HCT116 (cell line): Measurements from ENCODE around the gene FAR1. TPM values are rescaled to one million over a fixed set of nuclear protein-coding genes. Genes with fewer than 3 reads are reported as not detected.

ENCODE experiments used
- ATAC-seq: fragments of 200-7000 bp; cut with Tn5 transposase; 2 replicates; pipeline ENCODE4 v1.9.1; 2020; ENCODE audit warnings: mild to moderate bottlenecking, moderate library complexity
- BruUV-seq: library from RNA; stranded (reverse); fragments of 400-500 nt; replicated peaks from 2 replicates; lab custom pipeline; 2021; lab: Mats Ljungman, UMichigan
- CTCF ChIA-PET: fragments of 300-600 bp; sonication (Branson Sonifier 250); formaldehyde crosslinking; loops from one replicate; lab custom pipeline; 2021; ENCODE audit warnings: antibody characterized with exemption; lab: Charles Lee
- POLR2A ChIA-PET: fragments of 300-600, 350-600 bp; sonication (Branson Sonifier 250); formaldehyde crosslinking; loops from one replicate; lab custom pipeline; 2021; ENCODE audit warnings: antibody characterized with exemption; lab: Charles Lee
- RAD21 ChIA-PET, 2 experiments: fragments of 300-600 bp; sonication (Branson Sonifier 250); formaldehyde crosslinking; loops; one replicate each; lab custom pipeline; 2023; ENCODE audit warnings: low total read pairs in 2 of 2; ENCODE audit not compliant: uncharacterized antibody in 2 of 2, unreplicated experiment in 2 of 2, low non-redundant PET in 1 of 2; lab: Charles Lee
- DNase-seq: peaks from one replicate; pipeline ENCODE4 v3.0.0-alpha.2; 2010; ENCODE audit warnings: low read depth, low spot score
- H2AFZ ChIP-seq: fragments of 200-600 bp; shearing (Covaris generic), sonication (generic); 2 replicates; pipeline ENCODE4 v1.6.1; 2017; ENCODE audit warnings: low read depth, mixed run types, mixed read lengths, antibody characterized with exemption, low read length; ENCODE audit not compliant: poor library complexity, severe bottlenecking
- H3K27ac ChIP-seq: 2 replicates; pipeline ENCODE4 v1.5.1; 2012; ENCODE audit warnings: low read depth, low read length
- H3K27me3 ChIP-seq: fragments of 200-600 bp; sonication (generic); 2 replicates; pipeline ENCODE4 v1.6.1; 2016; ENCODE audit warnings: mixed run types, low read length, mixed read lengths; ENCODE audit not compliant: insufficient read depth
- H3K36me3 ChIP-seq, 2 experiments: fragments of 200-500 bp in 1 of 2; fragments of 200-600 bp in 1 of 2; sonication (Bioruptor generic) in 1 of 2; sonication (generic) in 1 of 2; 2 replicates each; pipeline versions ENCODE4 v1.5.1 to v1.6.1; 2014 to 2016; ENCODE audit warnings: low read length in 2 of 2, inconsistent platforms in 1 of 2, mixed read lengths in 1 of 2, mixed run types in 1 of 2; ENCODE audit not compliant: insufficient read depth in 2 of 2, control insufficient read depth in 1 of 2
- H3K4me1 ChIP-seq, 2 experiments: fragments of 200-600 bp in 1 of 2; sonication (generic) in 1 of 2; 2 replicates each; pipeline versions ENCODE4 v1.5.1 to v1.6.1; 2012 to 2017; ENCODE audit warnings: low read length in 2 of 2, inconsistent platforms in 1 of 2, mild to moderate bottlenecking in 1 of 2, mixed read lengths in 1 of 2, mixed run types in 1 of 2, moderate library complexity in 1 of 2; ENCODE audit not compliant: insufficient read depth in 2 of 2, control insufficient read depth in 1 of 2
- H3K4me2 ChIP-seq: fragments of 200-600 bp; sonication (generic); 2 replicates; pipeline ENCODE4 v1.6.1; 2017; ENCODE audit warnings: mixed run types, low read length, mixed read lengths
- H3K4me3 ChIP-seq, 2 experiments: fragments of 200-600 bp in 1 of 2; sonication (generic) in 1 of 2; replicated peaks in 1 of 2; 2 replicates each; pipeline ENCODE4 v1.5.1; 2011 to 2016; ENCODE audit warnings: low read length in 2 of 2, control low read depth in 1 of 2, low read depth in 1 of 2, mild to moderate bottlenecking in 1 of 2, mixed read lengths in 1 of 2, mixed run types in 1 of 2
- H3K79me2 ChIP-seq: fragments of 200-600 bp; sonication (generic); 2 replicates; pipeline ENCODE4 v1.6.1; 2017; ENCODE audit warnings: mild to moderate bottlenecking, mixed run types, low read length, moderate library complexity, mixed read lengths; ENCODE audit not compliant: insufficient read depth
- H3K9ac ChIP-seq: fragments of 200-600 bp; sonication (generic); 2 replicates; pipeline ENCODE4 v1.6.1; 2016; ENCODE audit warnings: low read length, mixed read lengths
- H3K9me2 ChIP-seq: fragments of 200-600 bp; sonication (generic), shearing (Covaris generic); 2 replicates; pipeline ENCODE4 v1.6.1; 2017; ENCODE audit warnings: mixed run types, mild to moderate bottlenecking, moderate library complexity; ENCODE audit not compliant: insufficient read depth
- H3K9me3 ChIP-seq, 2 experiments: fragments of 200-500 bp in 1 of 2; fragments of 200-600 bp in 1 of 2; sonication (Bioruptor generic) in 1 of 2; sonication (generic) in 1 of 2; 2 replicates each; pipeline ENCODE4 v1.6.1; 2014 to 2017; ENCODE audit warnings: low read length in 2 of 2, mixed read lengths in 2 of 2, inconsistent platforms in 1 of 2, low read depth in 1 of 2, mild to moderate bottlenecking in 1 of 2, mixed run types in 1 of 2, moderate library complexity in 1 of 2; ENCODE audit not compliant: control insufficient read depth in 1 of 2, insufficient read depth in 1 of 2
- H4K20me1 ChIP-seq: fragments of 200-600 bp; sonication (generic), shearing (Covaris generic); 2 replicates; pipeline ENCODE4 v1.6.1; 2017; ENCODE audit warnings: mixed run types, mild to moderate bottlenecking, moderate library complexity; ENCODE audit not compliant: insufficient read depth
- CBX3 ChIP-seq: IDR thresholded peaks from 2 replicates; pipeline ENCODE4 v1.6.1; 2012; ENCODE audit warnings: low read depth
- CEBPB ChIP-seq: IDR thresholded peaks from 2 replicates; pipeline ENCODE4 v1.6.1; 2012; ENCODE audit warnings: low read depth
- EGR1 ChIP-seq: IDR thresholded peaks from 2 replicates; pipeline ENCODE4 v1.6.1; 2012; ENCODE audit warnings: low read depth
- EZH2phosphoT487 ChIP-seq: fragments of 200-600 bp; IDR thresholded peaks from 2 replicates; pipeline ENCODE4 v1.6.1; 2018; ENCODE audit warnings: antibody characterized with exemption, borderline replicate concordance
- FOSL1 ChIP-seq: IDR thresholded peaks from 2 replicates; pipeline ENCODE4 v1.6.1; 2012; ENCODE audit warnings: low read depth
- JUND ChIP-seq: IDR thresholded peaks from 2 replicates; pipeline ENCODE4 v1.6.1; 2012
- POLR2A ChIP-seq: IDR thresholded peaks from 2 replicates; pipeline ENCODE4 v1.7.0; 2011; ENCODE audit warnings: borderline replicate concordance; ENCODE audit not compliant: insufficient read depth, insufficient read length; ENCODE audit errors: extremely low read depth
- SRF ChIP-seq: IDR thresholded peaks from 2 replicates; pipeline ENCODE4 v1.6.1; 2012; ENCODE audit warnings: low read depth
- TCF7L2 ChIP-seq: IDR thresholded peaks from 2 replicates; pipeline ENCODE4 v1.7.0; 2011; ENCODE audit warnings: borderline replicate concordance, inconsistent platforms; ENCODE audit not compliant: insufficient read depth, insufficient read length; ENCODE audit errors: extremely low read depth
- YY1 ChIP-seq: IDR thresholded peaks from 2 replicates; pipeline ENCODE4 v1.6.1; 2011; ENCODE audit warnings: low read length, low read depth, moderate library complexity, mild to moderate bottlenecking; ENCODE audit not compliant: insufficient replicate concordance; ENCODE audit errors: extremely low read depth
- ZFX ChIP-seq: fragments of 450-650 bp; IDR thresholded peaks from 2 replicates; pipeline ENCODE4 v1.6.1; 2017
- intact Hi-C: fragments of 100-400 bp; cut with micrococcal nuclease; formaldehyde crosslinking; loops from 2 replicates; pipeline ENCODE4 v1.10.0; 2022
- total RNA-seq: library from RNA; stranded (reverse); gene quantifications from one replicate; pipeline ENCODE4 v1.2.1, GENCODE V29; 2021; ENCODE audit not compliant: unreplicated experiment
- TF ChIP-seq, protein P1 (sequence below): IDR thresholded peaks from 2 replicates; pipeline ENCODE4 v1.6.1; 2012
- TF ChIP-seq, protein P2 (sequence below): IDR thresholded peaks from 2 replicates; pipeline ENCODE4 v1.6.1; 2011; ENCODE audit warnings: mild to moderate bottlenecking, low read length, moderate library complexity; ENCODE audit not compliant: insufficient replicate concordance; ENCODE audit errors: extremely low read depth
- TF ChIP-seq, protein P3 (sequence below), 3 experiments: fragments of 200-600 bp in 1 of 3; sonication (generic) in 1 of 3; IDR thresholded peaks in 2 of 3; conservative IDR thresholded peaks in 1 of 3; 2 replicates each; pipeline ENCODE4 v1.5.1; 2012 to 2017; ENCODE audit warnings: low read depth in 2 of 3, low read length in 2 of 3, antibody characterized with exemption in 1 of 3, borderline replicate concordance in 1 of 3, control low read depth in 1 of 3, mild to moderate bottlenecking in 1 of 3, mixed read lengths in 1 of 3, mixed run types in 1 of 3, moderate library complexity in 1 of 3; ENCODE audit not compliant: insufficient read depth in 1 of 3

FAR1 gene
- total RNA-seq, 1 experiment from 2014 or later: 74.3 TPM

DNA sequence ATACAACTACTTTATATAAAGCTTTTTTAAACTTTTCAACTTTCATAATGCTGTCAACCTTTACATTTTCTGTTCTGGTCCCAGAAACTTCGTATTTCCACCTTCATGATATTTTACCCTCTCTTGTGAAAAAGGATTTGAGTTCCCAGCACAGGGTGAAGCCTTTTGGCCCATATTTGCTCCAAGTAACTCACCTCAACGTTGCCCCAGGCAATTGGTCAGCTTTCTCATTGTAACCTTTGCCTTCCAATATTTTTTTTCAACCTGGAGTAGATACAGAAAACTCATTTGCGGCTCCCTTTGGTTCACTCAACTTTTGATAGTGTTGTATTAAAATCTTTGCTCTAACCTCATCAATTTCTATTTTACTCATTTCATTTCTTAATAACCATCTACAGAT is 21.1 kb upstream of the FAR1 start:
- no peak for TF ChIP-seq JUND
- no peak for TF ChIP-seq SRF
- TF ChIP-seq POLR2A: no peak
- no peak for TF ChIP-seq CBX3
- TF ChIP-seq, protein P1, sequence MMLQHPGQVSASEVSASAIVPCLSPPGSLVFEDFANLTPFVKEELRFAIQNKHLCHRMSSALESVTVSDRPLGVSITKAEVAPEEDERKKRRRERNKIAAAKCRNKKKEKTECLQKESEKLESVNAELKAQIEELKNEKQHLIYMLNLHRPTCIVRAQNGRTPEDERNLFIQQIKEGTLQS: no peak
- TF ChIP-seq, protein P2, sequence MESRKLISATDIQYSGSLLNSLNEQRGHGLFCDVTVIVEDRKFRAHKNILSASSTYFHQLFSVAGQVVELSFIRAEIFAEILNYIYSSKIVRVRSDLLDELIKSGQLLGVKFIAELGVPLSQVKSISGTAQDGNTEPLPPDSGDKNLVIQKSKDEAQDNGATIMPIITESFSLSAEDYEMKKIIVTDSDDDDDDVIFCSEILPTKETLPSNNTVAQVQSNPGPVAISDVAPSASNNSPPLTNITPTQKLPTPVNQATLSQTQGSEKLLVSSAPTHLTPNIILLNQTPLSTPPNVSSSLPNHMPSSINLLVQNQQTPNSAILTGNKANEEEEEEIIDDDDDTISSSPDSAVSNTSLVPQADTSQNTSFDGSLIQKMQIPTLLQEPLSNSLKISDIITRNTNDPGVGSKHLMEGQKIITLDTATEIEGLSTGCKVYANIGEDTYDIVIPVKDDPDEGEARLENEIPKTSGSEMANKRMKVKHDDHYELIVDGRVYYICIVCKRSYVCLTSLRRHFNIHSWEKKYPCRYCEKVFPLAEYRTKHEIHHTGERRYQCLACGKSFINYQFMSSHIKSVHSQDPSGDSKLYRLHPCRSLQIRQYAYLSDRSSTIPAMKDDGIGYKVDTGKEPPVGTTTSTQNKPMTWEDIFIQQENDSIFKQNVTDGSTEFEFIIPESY: no peak
- TF ChIP-seq ZFX: no peak
- no peak for TF ChIP-seq EGR1
- TF ChIP-seq, all 23 proteins: peak for 0
- intact Hi-C loops: no loop called here
- ChIA-PET CTCF (no interaction called here), RAD21 (no interaction called here), POLR2A (no interaction called here)
- no peak overlapping the region for H3K27ac ChIP-seq
- H3K79me2 ChIP-seq: no peaks in the 10 kb centered on the region
- H3K36me3 ChIP-seq: no peaks in the 10 kb centered on the region
- no peaks in the 10 kb centered on the region for H3K9me3 ChIP-seq
- ATAC-seq (no peak), DNase-seq (no peak)
- no peaks in the 10 kb centered on the region for H3K9me2 ChIP-seq
- H3K9ac ChIP-seq: no peak overlapping the region
- no peak overlapping the region for H3K4me3 ChIP-seq
- no peaks in the 10 kb centered on the region for H3K4me1 ChIP-seq
- H3K27me3 ChIP-seq: no peaks in the 10 kb centered on the region
- no peaks in the 10 kb centered on the region for H4K20me1 ChIP-seq
- BruUV-seq: no TSS peak
- no peak overlapping the region for H2AFZ ChIP-seq
- no peak overlapping the region for H3K4me2 ChIP-seq

DNA sequence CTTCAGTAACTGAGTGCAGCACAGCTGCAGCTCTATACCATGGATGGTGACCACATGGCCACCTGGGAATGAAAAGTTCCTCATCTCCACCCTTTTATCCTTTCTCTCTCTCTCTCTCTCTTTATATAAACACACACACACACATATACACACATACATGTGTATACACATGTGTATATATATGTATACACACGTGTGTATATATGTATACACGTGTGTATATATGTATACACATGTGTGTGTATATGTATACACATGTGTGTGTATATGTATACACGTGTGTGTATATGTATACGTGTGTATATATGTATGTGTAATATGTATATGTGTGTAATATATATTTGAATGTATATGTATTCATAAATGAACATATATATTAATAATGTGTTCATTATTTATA is 18.8 kb upstream of the FAR1 start:
- Histone ChIP-seq H3K4me2 (no peak overlapping the region), H3K27me3 (no peaks in the 10 kb centered on the region), H2AFZ (no peak overlapping the region), H3K9me2 (no peaks in the 10 kb centered on the region), H4K20me1 (no peaks in the 10 kb centered on the region), H3K27ac (no peak overlapping the region), H3K9me3 (no peaks in the 10 kb centered on the region), H3K9ac (no peak overlapping the region), H3K4me3 (no peak overlapping the region), H3K36me3 (no peaks in the 10 kb centered on the region), H3K79me2 (no peaks in the 10 kb centered on the region), H3K4me1 (no peaks in the 10 kb centered on the region)
- DNase-seq: no peak
- ChIA-PET RAD21 (no interaction called here), CTCF (no interaction called here), POLR2A (no interaction called here)
- no TSS peak for BruUV-seq
- intact Hi-C loops: no loop called here
- TF ChIP-seq, protein P3, sequence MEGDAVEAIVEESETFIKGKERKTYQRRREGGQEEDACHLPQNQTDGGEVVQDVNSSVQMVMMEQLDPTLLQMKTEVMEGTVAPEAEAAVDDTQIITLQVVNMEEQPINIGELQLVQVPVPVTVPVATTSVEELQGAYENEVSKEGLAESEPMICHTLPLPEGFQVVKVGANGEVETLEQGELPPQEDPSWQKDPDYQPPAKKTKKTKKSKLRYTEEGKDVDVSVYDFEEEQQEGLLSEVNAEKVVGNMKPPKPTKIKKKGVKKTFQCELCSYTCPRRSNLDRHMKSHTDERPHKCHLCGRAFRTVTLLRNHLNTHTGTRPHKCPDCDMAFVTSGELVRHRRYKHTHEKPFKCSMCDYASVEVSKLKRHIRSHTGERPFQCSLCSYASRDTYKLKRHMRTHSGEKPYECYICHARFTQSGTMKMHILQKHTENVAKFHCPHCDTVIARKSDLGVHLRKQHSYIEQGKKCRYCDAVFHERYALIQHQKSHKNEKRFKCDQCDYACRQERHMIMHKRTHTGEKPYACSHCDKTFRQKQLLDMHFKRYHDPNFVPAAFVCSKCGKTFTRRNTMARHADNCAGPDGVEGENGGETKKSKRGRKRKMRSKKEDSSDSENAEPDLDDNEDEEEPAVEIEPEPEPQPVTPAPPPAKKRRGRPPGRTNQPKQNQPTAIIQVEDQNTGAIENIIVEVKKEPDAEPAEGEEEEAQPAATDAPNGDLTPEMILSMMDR (IDR thresholded peaks at IDR 0.05 in 2 of 3, conservative IDR thresholded peaks at IDR 0.05 in 1 of 3; ENCODE audit: borderline replicate concordance in 1 of 3, insufficient read depth in 1 of 3, low read depth in 2 of 3, low read length in 2 of 3): no peak
- TF ChIP-seq YY1 (no peak), TCF7L2 (no peak), EZH2phosphoT487 (no peak), FOSL1 (no peak), CEBPB (no peak)
- TF ChIP-seq, all 23 proteins: peak for 0
- no peak for ATAC-seq
